GM19351 (cell line): ENCODE measurements around the gene TAAR1.
"Not testable (repeated sequence)": the region's sequence is repeated elsewhere in the genome, so short reads cannot be mapped to it uniquely, and the experiment has no call there.

Experiments used
- ATAC-seq: cut with Tn5 transposase; IDR thresholded peaks from one replicate; pipeline ENCODE4 v1.9.1; 2021; ENCODE audit warnings: mild to moderate bottlenecking, moderate library complexity; ENCODE audit not compliant: unreplicated experiment

The TAAR1 gene

DNA sequence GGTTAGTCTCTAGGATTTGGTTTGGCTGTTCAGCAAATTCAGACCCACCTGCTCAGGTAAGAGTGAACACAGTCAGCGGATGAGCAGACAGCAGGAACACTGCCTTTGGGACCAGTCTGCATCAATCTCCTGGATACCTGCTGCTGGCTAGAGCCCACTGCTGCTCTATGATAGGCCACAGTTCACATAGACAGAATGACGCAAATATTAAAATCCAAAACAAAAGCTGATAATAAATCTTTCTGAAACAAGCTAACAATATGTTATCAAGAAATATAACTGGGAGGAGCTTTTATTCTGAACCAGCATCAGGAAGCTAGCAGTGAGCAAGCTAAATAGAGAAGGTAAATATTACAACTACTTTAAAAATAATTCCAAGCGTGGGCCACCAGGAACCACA, at the start of gene TAAR1:
Gene TAAR1 (minus strand): TSS at position 101 of the 400 bp plus-strand sequence. CDS start 13,179 bp downstream, outside the sequence.
- ATAC-seq: no peak

- ATAC-seq: no peak
These were observed 49.8 kb upstream of the TAAR1 start for GRCh38 chr6:132708771-132709170.

DNA sequence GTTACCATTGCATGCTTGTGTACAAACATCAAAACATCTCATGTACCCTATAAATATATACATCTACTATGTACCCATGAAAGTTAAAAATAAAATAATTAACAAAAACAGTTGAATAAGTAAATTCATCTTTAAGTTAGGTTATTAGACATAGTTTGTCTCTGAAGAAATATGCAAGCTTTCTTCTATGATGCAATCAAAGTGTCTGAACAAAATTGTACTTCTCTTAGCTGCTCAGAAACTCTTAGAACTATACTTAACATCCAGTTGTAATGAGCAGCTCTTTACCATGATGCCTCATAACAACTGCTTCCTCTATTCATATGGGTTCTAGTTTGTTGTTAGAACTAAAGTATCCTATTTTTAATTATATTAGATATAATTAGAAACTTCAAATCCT, 49.0 kb upstream of the TAAR1 start:
- no peak for ATAC-seq

GRCh38 chr6:132706756-132707155, 47.8 kb upstream of the TAAR1 start:
- ATAC-seq: not testable (repeated sequence)

GRCh38 chr6:132703936-132704335, 45.0 kb upstream of the TAAR1 start:
- ATAC-seq: no peak

DNA sequence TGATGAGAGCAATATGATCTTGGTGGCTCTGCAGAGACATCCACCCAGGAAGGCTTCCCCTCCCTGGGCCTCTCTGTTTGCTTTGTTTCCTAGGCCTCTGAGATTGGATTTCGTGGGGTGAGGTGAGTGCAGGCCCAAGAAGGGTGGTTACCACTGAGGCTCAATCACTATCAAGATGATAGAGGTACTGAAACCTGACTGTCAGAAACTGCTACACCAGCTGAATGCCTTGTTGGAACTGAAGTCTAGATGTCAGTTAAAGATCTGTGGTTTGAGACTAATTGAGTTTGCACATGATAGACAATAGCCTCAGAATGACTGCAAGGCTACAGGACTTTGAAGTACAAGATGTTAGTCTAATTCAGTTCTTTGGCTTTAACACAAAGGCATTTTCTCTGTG, 39.6 kb upstream of the TAAR1 start:
- peak; percentile 98 for ATAC-seq

DNA sequence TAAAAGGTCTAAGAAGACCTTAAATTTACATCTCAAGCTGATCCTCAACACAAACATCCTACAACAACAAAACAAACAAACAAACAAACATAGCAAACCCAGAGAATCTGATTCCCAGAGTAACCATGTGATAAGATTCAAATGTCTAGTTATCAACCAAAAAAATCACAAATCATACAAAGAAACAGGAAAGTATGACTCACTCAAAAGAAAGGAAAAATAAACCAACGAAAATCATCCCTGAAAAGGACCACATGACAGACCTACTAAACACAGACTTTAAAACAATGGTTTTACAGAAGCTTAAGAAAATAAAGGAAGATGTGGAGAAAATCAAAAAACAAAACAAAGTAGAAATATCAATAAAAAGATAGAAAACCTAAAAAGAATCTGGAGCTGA, 36.8 kb upstream of the TAAR1 start:
- ATAC-seq: no peak

GRCh38 chr6:132693478-132693877, 34.5 kb upstream of the TAAR1 start:
- ATAC-seq: no peak

- ATAC-seq: no peak
These were observed 31.7 kb upstream of the TAAR1 start for GRCh38 chr6:132690678-132691077.

- no peak for ATAC-seq
These were observed 28.3 kb upstream of the TAAR1 start for GRCh38 chr6:132687306-132687705.

DNA sequence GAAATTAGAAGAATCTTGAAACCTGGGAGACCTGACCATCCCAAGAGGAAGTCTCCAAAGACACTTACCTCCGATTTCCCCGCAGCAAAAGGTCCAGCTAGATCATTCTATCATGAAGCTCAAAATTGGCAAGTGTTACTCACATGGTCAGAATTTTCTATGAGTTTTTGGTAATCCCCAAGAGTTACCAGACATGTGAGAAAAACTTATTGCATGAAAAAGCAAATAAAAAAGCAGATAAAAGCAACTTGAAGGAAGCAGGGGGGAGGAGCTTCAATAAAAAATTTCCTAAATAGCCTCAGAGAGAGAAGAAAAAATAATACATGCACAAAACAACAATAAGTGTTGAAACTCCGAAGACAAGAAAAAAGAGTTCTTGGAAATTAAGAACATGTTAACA, 27.5 kb upstream of the TAAR1 start:
- ATAC-seq: no peak

DNA sequence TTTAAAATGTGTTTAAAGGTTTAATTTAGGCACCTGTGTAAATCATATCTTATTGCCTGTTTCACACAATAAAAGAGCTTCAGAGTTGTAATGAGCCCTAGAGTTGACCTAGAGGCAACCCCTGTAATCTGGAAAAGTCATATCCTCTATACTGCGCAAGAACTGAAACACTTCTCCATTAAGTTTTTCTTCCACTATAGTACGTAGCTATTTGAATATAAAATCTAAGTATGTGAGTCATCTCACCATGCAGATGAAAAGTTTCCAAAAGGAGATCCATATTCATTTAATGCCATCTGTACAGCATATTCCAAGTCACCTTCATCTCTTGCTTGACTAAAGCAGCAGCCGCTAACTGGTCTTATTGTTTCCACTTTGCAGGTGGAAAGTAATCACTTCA, 26.0 kb upstream of the TAAR1 start:
- no peak for ATAC-seq

GRCh38 chr6:132684272-132684671, 25.3 kb upstream of the TAAR1 start:
- no peak for ATAC-seq

- no peak for ATAC-seq
These were observed 24.6 kb upstream of the TAAR1 start for GRCh38 chr6:132683543-132683942.

DNA sequence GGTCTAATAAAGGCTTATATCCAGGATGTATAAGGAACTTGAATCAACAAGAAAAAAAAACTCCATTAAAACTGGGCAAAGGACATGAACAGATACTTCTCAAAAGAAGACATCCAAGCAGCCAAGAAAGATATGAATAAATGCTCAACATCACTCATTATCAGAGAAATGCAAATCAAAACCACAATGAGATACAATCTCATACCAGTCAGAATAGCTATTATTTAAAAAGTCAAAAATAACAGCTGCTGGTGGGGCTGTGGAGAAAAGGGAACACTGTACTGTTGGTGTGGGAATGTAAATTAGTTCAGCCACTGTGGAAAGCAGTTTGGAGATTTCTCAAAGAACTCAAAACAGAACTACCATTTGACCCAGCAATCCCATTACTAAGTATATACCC, 20.1 kb upstream of the TAAR1 start:
- ATAC-seq: not testable (repeated sequence)

DNA sequence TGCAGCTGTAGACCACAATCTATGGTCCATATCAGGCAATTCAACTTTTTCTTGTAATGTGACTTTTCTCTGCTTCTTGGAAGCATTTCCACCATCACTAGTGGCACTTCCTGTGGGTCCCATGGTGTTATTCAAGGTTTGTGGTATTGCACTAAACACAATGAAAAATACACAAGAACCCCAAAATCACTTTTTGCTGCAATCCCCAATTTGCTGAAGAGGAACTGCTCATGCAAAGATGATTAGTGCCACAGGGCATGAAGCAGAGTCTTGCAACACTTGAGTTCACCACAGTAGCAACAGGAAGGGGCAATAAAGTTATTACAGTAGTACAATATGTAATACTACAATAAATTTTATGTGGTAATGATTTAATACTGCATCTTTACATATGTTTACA, 16.8 kb upstream of the TAAR1 start:
- no peak for ATAC-seq

GRCh38 chr6:132675002-132675401, 16.0 kb upstream of the TAAR1 start:
- ATAC-seq: no peak

GRCh38 chr6:132673376-132674094, 14.6 kb upstream of the TAAR1 start:
- no peak for ATAC-seq

- no peak for ATAC-seq
These were observed 12.3 kb upstream of the TAAR1 start for GRCh38 chr6:132671295-132671694.

- ATAC-seq: peak; percentile 78
These were observed 10.8 kb upstream of the TAAR1 start for GRCh38 chr6:132669690-132670291.

GRCh38 chr6:132666118-132666517, 7.1 kb upstream of the TAAR1 start:
- ATAC-seq: no peak

- ATAC-seq: no peak
These were observed 5.5 kb upstream of the TAAR1 start for GRCh38 chr6:132664309-132665034.
